CD14-positive monocyte (primary cell): ENCODE data around the gene RAI1. TPM values are rescaled to one million over a fixed set of nuclear protein-coding genes. Genes with fewer than 3 reads are reported as not detected.

Experiments used
- DNase-seq, 3 donors: peaks; one replicate each; pipeline ENCODE4 v3.0.0-alpha.2; 2011 to 2022
- H2AFZ ChIP-seq: 2 replicates; pipeline ENCODE4 v1.6.0; 2012; ENCODE audit warnings: mild to moderate bottlenecking, low read depth, low read length, inconsistent platforms; ENCODE audit not compliant: insufficient read depth, poor library complexity, severe bottlenecking
- H3K27ac ChIP-seq, 2 donors: 1 replicate in 1 of 2; 2 replicates in 1 of 2; pipeline ENCODE4 v1.5.1; 2012 to 2013; ENCODE audit warnings: low read length in 2 of 2, control low read depth in 1 of 2, inconsistent platforms in 1 of 2, low read depth in 1 of 2, mild to moderate bottlenecking in 1 of 2
- H3K27me3 ChIP-seq, 2 donors: one replicate each; pipeline versions ENCODE4 v1.6.0 to v1.6.1; 2011 to 2013; ENCODE audit warnings: low read length in 2 of 2; ENCODE audit not compliant: control insufficient read depth in 2 of 2, insufficient read depth in 2 of 2
- H3K36me3 ChIP-seq, 2 donors: replicated peaks in 1 of 2; 1 replicate in 1 of 2; 2 replicates in 1 of 2; pipeline versions ENCODE4 v1.5.1 to v1.6.1; 2012 to 2013; ENCODE audit warnings: low read length in 2 of 2, control low read depth in 1 of 2, inconsistent platforms in 1 of 2, mild to moderate bottlenecking in 1 of 2; ENCODE audit not compliant: insufficient read depth in 2 of 2, control insufficient read depth in 1 of 2
- H3K4me1 ChIP-seq, 2 donors: 1 replicate in 1 of 2; 2 replicates in 1 of 2; pipeline versions ENCODE4 v1.5.1 to v1.6.1; 2012 to 2013; ENCODE audit warnings: low read length in 2 of 2, control low read depth in 1 of 2, inconsistent platforms in 1 of 2, mild to moderate bottlenecking in 1 of 2, moderate library complexity in 1 of 2; ENCODE audit not compliant: insufficient read depth in 2 of 2, control insufficient read depth in 1 of 2
- H3K4me2 ChIP-seq: replicated peaks from 2 replicates; pipeline ENCODE3; 2012; ENCODE audit warnings: low read length, moderate library complexity, mild to moderate bottlenecking; ENCODE audit not compliant: poor library complexity, severe bottlenecking; ENCODE audit errors: extremely low read depth
- H3K4me3 ChIP-seq, 3 experiments: fragments of 200-600 bp in 1 of 3; sonication (generic) in 1 of 3; replicated peaks in 1 of 3; 1 replicate in 2 of 3; 2 replicates in 1 of 3; pipeline ENCODE4 v1.5.1; 2011 to 2013; ENCODE audit warnings: low read length in 3 of 3, mild to moderate bottlenecking in 3 of 3, control low read depth in 2 of 3, low read depth in 2 of 3, inconsistent platforms in 1 of 3, moderate library complexity in 1 of 3
- H3K79me2 ChIP-seq: 2 replicates; pipeline ENCODE4 v1.6.0; 2012; ENCODE audit warnings: mild to moderate bottlenecking, control low read depth, inconsistent platforms, low read length, moderate library complexity; ENCODE audit not compliant: insufficient read depth
- H3K9ac ChIP-seq: 2 replicates; pipeline ENCODE4 v1.6.0; 2017; ENCODE audit warnings: low read length, mild to moderate bottlenecking; ENCODE audit not compliant: insufficient read depth, poor library complexity, severe bottlenecking
- H3K9me3 ChIP-seq, 2 donors: replicated peaks in 1 of 2; 1 replicate in 1 of 2; 2 replicates in 1 of 2; pipeline versions ENCODE4 v1.5.1 to v1.6.1; 2012 to 2013; ENCODE audit warnings: low read length in 2 of 2, control low read depth in 1 of 2; ENCODE audit not compliant: control insufficient read depth in 1 of 2, insufficient read depth in 1 of 2
- H4K20me1 ChIP-seq: 2 replicates; pipeline ENCODE4 v1.6.0; 2012; ENCODE audit warnings: mild to moderate bottlenecking, low read length, control low read depth, moderate library complexity; ENCODE audit not compliant: insufficient read depth
- H3K27ac Mint-ChIP-seq, 7 donors: one replicate each; pipeline ENCODE4 v1.8.0; 2020; ENCODE audit warnings: mild to moderate bottlenecking in 7 of 7, mixed read lengths in 7 of 7, moderate library complexity in 6 of 7, inconsistent platforms in 2 of 7
- H3K27me3 Mint-ChIP-seq, 3 donors: one replicate each; pipeline ENCODE4 v1.8.0; 2021 to 2022; ENCODE audit warnings: low read depth in 3 of 3, mild to moderate bottlenecking in 3 of 3, mixed read lengths in 3 of 3, moderate library complexity in 3 of 3, inconsistent platforms in 1 of 3
- H3K36me3 Mint-ChIP-seq, 2 donors: one replicate each; pipeline ENCODE4 v1.8.0; 2020; ENCODE audit warnings: mixed read lengths in 2 of 2, inconsistent platforms in 1 of 2, mild to moderate bottlenecking in 1 of 2
- H3K4me1 Mint-ChIP-seq: one replicate; pipeline ENCODE4 v1.8.0; 2020; ENCODE audit warnings: mild to moderate bottlenecking, mixed read lengths
- H3K4me3 Mint-ChIP-seq, 2 donors: one replicate each; pipeline ENCODE4 v1.8.0; 2020; ENCODE audit warnings: mild to moderate bottlenecking in 2 of 2, mixed read lengths in 2 of 2, moderate library complexity in 1 of 2
- H3K9me3 Mint-ChIP-seq, 7 donors: one replicate each; pipeline ENCODE4 v1.8.0; 2020 to 2022; ENCODE audit warnings: mixed read lengths in 7 of 7, mild to moderate bottlenecking in 6 of 7, moderate library complexity in 6 of 7, inconsistent platforms in 2 of 7
- CTCF ChIP-seq: fragments of 200-600 bp; IDR thresholded peaks from one replicate; pipeline ENCODE4 v1.8.0; 2022; ENCODE audit warnings: antibody characterized with exemption, mild to moderate bottlenecking
- WGBS: methylation state at CpG from one replicate; pipeline ENCODE4 v1.1.5; 2013; ENCODE audit warnings: missing lambda C conversion rate; ENCODE audit not compliant: insufficient coverage; 5-methylcytosine and 5-hydroxymethylcytosine counted together
- intact Hi-C, 2 donors: fragments of 100-400 bp; cut with micrococcal nuclease; formaldehyde crosslinking; loops; one replicate each; pipeline versions ENCODE4 v1.15.0 to v1.15.1; 2023
- polyA plus RNA-seq, 3 donors: library from polyadenylated mRNA; depleted of rRNA in 1 of 3; unstranded in 2 of 3; stranded (reverse) in 1 of 3; fragments of 300-500 nt in 2 of 3; fragments of >200 nt in 1 of 3; fragmentation: Illumina TruSeq in 2 of 3; gene quantifications; 1 replicate in 2 of 3; 2 replicates in 1 of 3; pipeline ENCODE4 v1.2.3, GENCODE V29; 2012 to 2021

RAI1 gene
- polyA plus RNA-seq, 3 donors, result 0.89 to 4.4 (median 1.5) TPM

- Histone ChIP-seq H3K27me3 (peaks cover 27 to 40% of the 10 kb centered on the region in 2 donors), H2AFZ (no peak overlapping the region), H3K4me3 (peak overlapping the region in 1 of 3 experiments; percentile 64), H3K27ac (no peak overlapping the region), H3K4me2 (peak overlapping the region; percentile 74), H3K9me3 (no peaks in the 10 kb centered on the region), H3K9ac (no peak overlapping the region), H3K36me3 (no peaks in the 10 kb centered on the region), H3K79me2 (peaks cover 8% of the 10 kb centered on the region), H3K4me1 (peaks cover 18 to 39% of the 10 kb centered on the region in 2 donors), H4K20me1 (peaks cover 97% of the 10 kb centered on the region)
- peak overlapping the region in 2 of 7 donors; percentile 36 to 48 for H3K27ac Mint-ChIP-seq
- peaks cover 44 to 58% (median 56%) of the 10 kb centered on the region in 3 donors for H3K27me3 Mint-ChIP-seq
- no peak for DNase-seq
- peaks cover 27% of the 10 kb centered on the region for H3K4me1 Mint-ChIP-seq
- peaks cover 0 to 5% of the 10 kb centered on the region in 2 donors for H3K36me3 Mint-ChIP-seq
- WGBS, result 13% methylated on average over 32 of the region's 37 CpGs
- intact Hi-C loops, result no loop called here
- peak overlapping the region; percentile 62 to 91 for H3K4me3 Mint-ChIP-seq
- TF ChIP-seq CTCF, result no peak
- peaks cover 0 to 7% (median 4%) of the 10 kb centered on the region in 7 donors for H3K9me3 Mint-ChIP-seq
Observed at GRCh38 chr17:17783825-17784656, 102.8 kb downstream of the RAI1 start.

GRCh38 chr17:17784657-17785267, 103.5 kb downstream of the RAI1 start:
- WGBS, result 78% methylated on average over 5 of the region's 7 CpGs
- Mint-ChIP-seq H3K4me1 (peaks cover 27% of the 10 kb centered on the region), H3K27me3 (peaks cover 45 to 58% (median 52%) of the 10 kb centered on the region in 3 donors), H3K9me3 (peaks cover 0 to 7% (median 4%) of the 10 kb centered on the region in 7 donors), H3K4me3 (peak overlapping the region in 1 of 2 donors; percentile 91), H3K27ac (peak overlapping the region in 1 of 7 donors; percentile 57), H3K36me3 (peaks cover 0 to 5% of the 10 kb centered on the region in 2 donors)
- Histone ChIP-seq H3K79me2 (peaks cover 8% of the 10 kb centered on the region), H3K4me1 (peaks cover 18 to 39% of the 10 kb centered on the region in 2 donors), H3K27me3 (peaks cover 27 to 40% of the 10 kb centered on the region in 2 donors), H3K9ac (no peak overlapping the region), H3K27ac (no peak overlapping the region), H3K9me3 (no peaks in the 10 kb centered on the region), H4K20me1 (peaks cover 98% of the 10 kb centered on the region), H3K36me3 (no peaks in the 10 kb centered on the region), H3K4me3 (no peak overlapping the region), H3K4me2 (no peak overlapping the region), H2AFZ (no peak overlapping the region)
- no peak for TF ChIP-seq CTCF
- DNase-seq, result no peak
- intact Hi-C loops, result no loop called here
